HG03520 (cell line): Measurements from ENCODE around the gene EFCAB6.

ENCODE experiments used
- ATAC-seq: cut with Tn5 transposase; IDR thresholded peaks from one replicate; pipeline ENCODE4 v1.9.1; 2021; ENCODE audit warnings: mild to moderate bottlenecking, moderate library complexity; ENCODE audit not compliant: unreplicated experiment

The EFCAB6 gene

GRCh38 chr22:43652845-43653244 is 159.3 kb downstream of the EFCAB6 start:
- no peak for ATAC-seq

GRCh38 chr22:43643387-43643786 is 168.7 kb downstream of the EFCAB6 start:
- no peak for ATAC-seq

- no peak for ATAC-seq
Observed at GRCh38 chr22:43642319-43643206, 169.5 kb downstream of the EFCAB6 start.

- no peak for ATAC-seq
Observed at GRCh38 chr22:43639228-43639948, 172.7 kb downstream of the EFCAB6 start.

GRCh38 chr22:43637275-43638260 is 174.5 kb downstream of the EFCAB6 start:
- ATAC-seq: no peak

- no peak for ATAC-seq
Observed at GRCh38 chr22:43636086-43636485, 176.0 kb downstream of the EFCAB6 start.

- ATAC-seq: no peak
Observed at GRCh38 chr22:43635101-43635500, 177.0 kb downstream of the EFCAB6 start.

GRCh38 chr22:43634316-43634715 is 177.8 kb downstream of the EFCAB6 start:
- no peak for ATAC-seq

- no peak for ATAC-seq
Observed at GRCh38 chr22:43633631-43634285, 178.3 kb downstream of the EFCAB6 start.

- no peak for ATAC-seq
Observed at GRCh38 chr22:43631846-43632245, 180.3 kb downstream of the EFCAB6 start.

- ATAC-seq: no peak
Observed at GRCh38 chr22:43631201-43631600, 180.9 kb downstream of the EFCAB6 start.

GRCh38 chr22:43630451-43630850 is 181.7 kb downstream of the EFCAB6 start:
- no peak for ATAC-seq

GRCh38 chr22:43628250-43628649 is 183.9 kb downstream of the EFCAB6 start:
- ATAC-seq: no peak

- no peak for ATAC-seq
Observed at GRCh38 chr22:43627485-43628213, 184.5 kb downstream of the EFCAB6 start.

GRCh38 chr22:43625242-43625641 is 186.9 kb downstream of the EFCAB6 start:
- ATAC-seq: no peak

- no peak for ATAC-seq
Observed at GRCh38 chr22:43624144-43624998, 187.7 kb downstream of the EFCAB6 start.

GRCh38 chr22:43622886-43623285 is 189.2 kb downstream of the EFCAB6 start:
- no peak for ATAC-seq

GRCh38 chr22:43620197-43620596 is 191.9 kb downstream of the EFCAB6 start:
- no peak for ATAC-seq

- ATAC-seq: no peak
Observed at GRCh38 chr22:43618517-43618916, 193.6 kb downstream of the EFCAB6 start.
